Rectal smooth muscle tissue (tissue), 1 donor: ENCODE data around the gene ZNF18.
"Not testable (repeated sequence)": the region's sequence is repeated elsewhere in the genome, so short reads cannot be mapped to it uniquely, and the experiment has no call there.

Source experiments
- H3K27ac ChIP-seq: one replicate; pipeline ENCODE4 v1.7.0; 2013; ENCODE audit warnings: low read depth, low read length, inconsistent platforms
- H3K27me3 ChIP-seq: one replicate; pipeline ENCODE4 v1.7.0; 2013; ENCODE audit warnings: low read length; ENCODE audit not compliant: control insufficient read depth, insufficient read depth
- H3K36me3 ChIP-seq: one replicate; pipeline ENCODE4 v1.7.0; 2013; ENCODE audit warnings: low read length; ENCODE audit not compliant: control insufficient read depth, insufficient read depth
- H3K4me1 ChIP-seq: one replicate; pipeline ENCODE4 v1.7.0; 2013; ENCODE audit warnings: low read length; ENCODE audit not compliant: control insufficient read depth, insufficient read depth
- H3K4me3 ChIP-seq: one replicate; pipeline ENCODE4 v1.7.0; 2013; ENCODE audit warnings: low read length
- H3K9ac ChIP-seq: one replicate; pipeline ENCODE4 v1.7.0; 2013; ENCODE audit warnings: low read length

ZNF18 gene

GRCh38 chr17:11972741-11973140, 24.5 kb downstream of the ZNF18 start:
- not testable (repeated sequence) for H3K4me3 ChIP-seq, H3K27me3 ChIP-seq, H3K27ac ChIP-seq, H3K36me3 ChIP-seq, H3K9ac ChIP-seq, H3K4me1 ChIP-seq

- H3K4me3 ChIP-seq, result no peak overlapping the region
- H3K27me3 ChIP-seq, result no peaks in the 10 kb centered on the region
- H3K4me1 ChIP-seq, result no peaks in the 10 kb centered on the region
- no peaks in the 10 kb centered on the region for H3K36me3 ChIP-seq
- H3K27ac ChIP-seq, result no peak overlapping the region
- H3K9ac ChIP-seq, result no peak overlapping the region
Measured at GRCh38 chr17:11969565-11969964, 27.7 kb downstream of the ZNF18 start.

DNA sequence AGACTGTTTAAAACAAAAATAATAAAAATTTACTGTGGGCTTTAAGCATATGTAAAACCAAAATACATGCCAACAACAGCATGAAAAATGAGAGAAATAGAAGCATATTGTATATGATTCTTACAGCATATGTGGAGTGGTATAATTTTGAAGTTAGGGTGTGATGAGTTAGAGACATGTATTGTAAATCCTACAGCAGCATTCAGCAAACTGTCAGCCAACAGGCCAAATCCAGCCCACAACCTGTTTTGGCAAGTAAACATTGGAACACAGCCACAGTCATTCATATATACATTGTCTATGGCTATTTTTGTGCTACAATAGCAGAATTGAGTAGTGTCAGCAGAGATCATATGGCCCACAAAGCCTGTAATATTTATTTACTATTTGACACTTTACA, 42.3 kb downstream of the ZNF18 start:
- no peak overlapping the region for H3K4me3 ChIP-seq
- H3K36me3 ChIP-seq, result no peaks in the 10 kb centered on the region
- no peak overlapping the region for H3K27ac ChIP-seq

GRCh38 chr17:11953924-11954323, 43.4 kb downstream of the ZNF18 start:
- no peaks in the 10 kb centered on the region for H3K36me3 ChIP-seq
- no peak overlapping the region for H3K4me3 ChIP-seq
- H3K9ac ChIP-seq, result no peak overlapping the region
- no peak overlapping the region for H3K27ac ChIP-seq
- H3K4me1 ChIP-seq, result no peaks in the 10 kb centered on the region
- H3K27me3 ChIP-seq, result no peaks in the 10 kb centered on the region

More for the DNA sequence above, 42.3 kb downstream of the ZNF18 start:
- Histone ChIP-seq H3K9ac (no peak overlapping the region), H3K27me3 (no peaks in the 10 kb centered on the region), H3K4me1 (no peaks in the 10 kb centered on the region)

- no peaks in the 10 kb centered on the region for H3K36me3 ChIP-seq
- H3K4me1 ChIP-seq, result no peaks in the 10 kb centered on the region
- H3K9ac ChIP-seq, result no peak overlapping the region
- H3K27ac ChIP-seq, result no peak overlapping the region
- no peak overlapping the region for H3K4me3 ChIP-seq
- H3K27me3 ChIP-seq, result no peaks in the 10 kb centered on the region
Measured at GRCh38 chr17:11952610-11953009, 44.7 kb downstream of the ZNF18 start.

GRCh38 chr17:11950771-11951519, 46.3 kb downstream of the ZNF18 start:
- no peak overlapping the region for H3K4me3 ChIP-seq
- H3K27ac ChIP-seq, result no peak overlapping the region
- no peak overlapping the region for H3K9ac ChIP-seq
- no peaks in the 10 kb centered on the region for H3K4me1 ChIP-seq
- no peaks in the 10 kb centered on the region for H3K36me3 ChIP-seq
- no peaks in the 10 kb centered on the region for H3K27me3 ChIP-seq

GRCh38 chr17:11949571-11949970, 47.7 kb downstream of the ZNF18 start:
- H3K27ac ChIP-seq, H3K4me1 ChIP-seq, H3K27me3 ChIP-seq, H3K36me3 ChIP-seq, H3K9ac ChIP-seq, H3K4me3 ChIP-seq: not testable (repeated sequence)

DNA sequence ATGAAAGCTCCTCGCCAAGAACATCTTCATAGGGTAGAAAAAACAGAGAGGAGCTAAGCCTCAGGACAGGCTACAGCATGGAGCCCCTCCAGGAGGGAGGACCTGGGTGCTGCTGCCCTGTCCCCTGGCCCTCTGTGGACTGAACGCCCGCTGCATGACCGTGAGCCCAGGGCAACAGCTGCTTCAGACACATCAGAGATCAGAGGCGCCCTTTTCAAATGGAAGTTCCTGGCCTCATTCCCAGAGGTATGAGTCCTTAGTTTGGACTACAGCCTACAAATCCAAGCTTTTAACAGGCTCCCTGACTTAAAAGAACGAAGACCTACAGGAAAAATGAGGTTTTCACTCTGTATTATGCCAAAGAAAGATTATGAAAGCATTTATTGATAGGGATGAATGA, 48.5 kb downstream of the ZNF18 start:
- Histone ChIP-seq H3K4me1 (no peaks in the 10 kb centered on the region), H3K9ac (no peak overlapping the region), H3K36me3 (no peaks in the 10 kb centered on the region), H3K27ac (no peak overlapping the region), H3K27me3 (no peaks in the 10 kb centered on the region), H3K4me3 (no peak overlapping the region)

- Histone ChIP-seq H3K4me1 (no peaks in the 10 kb centered on the region), H3K36me3 (no peaks in the 10 kb centered on the region), H3K4me3 (no peak overlapping the region), H3K27ac (no peak overlapping the region), H3K9ac (no peak overlapping the region), H3K27me3 (no peaks in the 10 kb centered on the region)
Measured at GRCh38 chr17:11944587-11944986, 52.7 kb downstream of the ZNF18 start.

GRCh38 chr17:11943759-11944347, 53.4 kb downstream of the ZNF18 start:
- Histone ChIP-seq H3K27me3 (no peaks in the 10 kb centered on the region), H3K36me3 (no peaks in the 10 kb centered on the region), H3K4me1 (no peaks in the 10 kb centered on the region), H3K4me3 (no peak overlapping the region), H3K9ac (no peak overlapping the region), H3K27ac (no peak overlapping the region)

DNA sequence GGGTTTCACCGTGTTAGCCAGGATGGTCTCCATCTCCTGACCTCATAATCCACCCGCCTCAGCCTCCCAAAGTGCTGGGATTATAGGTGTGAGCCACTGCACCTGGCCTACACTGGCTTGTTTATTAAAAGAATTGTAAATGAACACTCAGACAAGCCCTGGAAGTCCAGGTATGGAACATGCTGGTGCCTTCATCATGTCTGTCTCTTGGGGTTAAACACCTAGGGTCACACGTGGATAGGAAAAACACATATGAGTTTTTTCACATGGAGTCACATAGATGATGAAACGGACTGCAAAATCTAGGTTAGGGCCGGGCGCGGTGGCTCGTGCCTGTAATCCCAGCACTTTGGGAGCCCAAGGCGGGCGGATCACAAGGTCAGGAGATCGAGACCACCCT, 54.2 kb downstream of the ZNF18 start:
- H3K4me3 ChIP-seq, H3K27me3 ChIP-seq, H3K4me1 ChIP-seq, H3K36me3 ChIP-seq, H3K9ac ChIP-seq, H3K27ac ChIP-seq: not testable (repeated sequence)

DNA sequence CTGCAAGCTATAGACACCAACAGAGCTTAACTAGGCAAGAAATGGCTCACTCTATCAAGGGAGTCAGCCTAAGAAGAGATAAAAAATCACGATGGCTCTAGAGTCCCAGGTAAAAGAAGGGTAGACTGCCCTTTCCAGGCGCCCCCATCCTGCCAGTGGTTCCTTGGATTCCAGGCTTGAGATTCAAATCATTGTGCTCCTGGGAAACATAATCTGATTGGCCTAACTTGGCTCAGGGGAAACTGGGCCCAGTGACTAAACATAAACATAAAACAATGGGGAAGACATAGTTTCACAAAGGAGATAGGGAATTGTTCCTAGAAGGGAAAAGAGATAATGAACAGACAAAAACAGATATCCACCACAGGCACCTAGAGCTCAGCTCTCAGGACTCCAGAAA, 56.4 kb downstream of the ZNF18 start:
- no peaks in the 10 kb centered on the region for H3K36me3 ChIP-seq
- H3K27ac ChIP-seq, result no peak overlapping the region
- H3K27me3 ChIP-seq, result no peaks in the 10 kb centered on the region

DNA sequence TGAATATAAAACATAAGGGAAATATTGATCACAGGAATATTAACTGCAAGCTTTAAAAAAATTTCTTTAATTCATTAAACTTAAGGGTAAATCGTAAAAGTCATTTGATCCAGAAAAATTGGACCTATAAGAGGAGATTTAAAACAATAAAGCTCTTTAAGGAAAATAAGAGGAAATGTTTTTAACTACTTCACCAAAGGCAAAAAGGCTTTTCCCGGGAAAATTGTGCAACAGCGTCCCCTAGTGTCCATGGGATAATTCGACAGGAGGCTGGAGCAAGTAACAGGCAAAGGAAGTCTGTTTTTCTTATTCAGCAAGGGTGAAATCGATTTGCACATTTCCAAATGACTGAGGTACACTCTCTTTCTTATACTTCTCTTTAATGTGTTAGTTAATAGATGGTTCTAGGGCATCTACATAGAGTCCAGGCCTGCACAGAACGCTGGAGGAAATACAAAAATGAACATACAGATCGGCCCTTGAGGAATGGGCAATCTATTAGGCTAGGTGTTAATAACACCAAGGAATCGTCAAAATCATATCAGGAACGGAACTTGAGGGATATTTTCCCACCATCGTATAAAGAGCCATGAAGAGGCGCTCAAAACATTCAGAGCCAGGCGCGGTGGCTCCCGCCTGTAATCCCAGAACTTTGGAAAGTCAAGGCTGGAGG, 61.4 kb downstream of the ZNF18 start:
- H3K9ac ChIP-seq, result no peak overlapping the region
- no peak overlapping the region for H3K27ac ChIP-seq
- H3K27me3 ChIP-seq, result no peaks in the 10 kb centered on the region
- H3K36me3 ChIP-seq, result no peaks in the 10 kb centered on the region
- H3K4me1 ChIP-seq, result no peaks in the 10 kb centered on the region
- no peak overlapping the region for H3K4me3 ChIP-seq

More for the DNA sequence above, 56.4 kb downstream of the ZNF18 start:
- no peak overlapping the region for H3K4me3 ChIP-seq
- no peaks in the 10 kb centered on the region for H3K4me1 ChIP-seq
- no peak overlapping the region for H3K9ac ChIP-seq
